Hepatocyte (in vitro differentiated cells): Measurements from ENCODE around the gene WNT5B.

Experiments used
- EZH2 ChIP-seq: fragments of 200-600 bp; sonication (generic); IDR thresholded peaks from 2 replicates; pipeline ENCODE4 v1.6.1; 2016; ENCODE audit warnings: antibody characterized with exemption, mild to moderate bottlenecking, borderline replicate concordance
- TF ChIP-seq, protein P1 (sequence below): fragments of 200-600 bp; sonication (generic); IDR thresholded peaks from 2 replicates; pipeline ENCODE4 v1.5.1; 2016; ENCODE audit warnings: antibody characterized with exemption, mild to moderate bottlenecking; ENCODE audit not compliant: poor library complexity

DNA sequence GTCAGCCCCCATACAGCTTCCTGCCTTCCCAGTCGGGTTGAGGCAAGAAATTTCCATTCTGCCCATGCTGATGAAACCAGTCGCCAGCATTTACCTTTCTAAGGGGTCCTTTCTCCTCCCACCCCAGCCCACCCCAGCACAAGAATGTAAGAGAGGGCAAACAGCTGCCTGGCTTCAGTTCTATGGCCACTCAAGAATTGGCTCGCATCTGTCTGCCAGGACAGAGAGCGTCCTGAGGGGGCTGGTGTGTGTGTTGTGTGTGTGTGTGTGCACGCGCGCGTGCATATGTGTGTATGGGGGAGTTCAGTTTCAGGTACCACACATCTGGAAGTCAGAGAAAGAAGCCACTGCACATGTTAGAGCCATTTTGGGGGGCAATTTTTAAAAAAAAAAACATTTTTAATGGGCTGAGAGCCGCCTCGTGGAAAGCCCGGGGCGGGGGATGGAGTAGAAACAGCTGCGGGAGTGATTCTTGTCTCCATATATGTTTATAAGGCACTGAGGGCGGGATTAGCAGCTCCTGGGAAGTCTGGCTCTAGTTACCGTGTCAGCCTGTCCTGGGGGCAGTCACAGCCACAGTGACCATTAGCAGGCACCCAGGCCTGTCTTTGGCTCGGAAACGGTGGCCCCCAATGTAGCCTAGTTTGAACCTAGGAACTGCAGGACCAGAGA lies at the start of gene WNT5B:
- TF ChIP-seq EZH2 = no peak
- TF ChIP-seq, protein P1, sequence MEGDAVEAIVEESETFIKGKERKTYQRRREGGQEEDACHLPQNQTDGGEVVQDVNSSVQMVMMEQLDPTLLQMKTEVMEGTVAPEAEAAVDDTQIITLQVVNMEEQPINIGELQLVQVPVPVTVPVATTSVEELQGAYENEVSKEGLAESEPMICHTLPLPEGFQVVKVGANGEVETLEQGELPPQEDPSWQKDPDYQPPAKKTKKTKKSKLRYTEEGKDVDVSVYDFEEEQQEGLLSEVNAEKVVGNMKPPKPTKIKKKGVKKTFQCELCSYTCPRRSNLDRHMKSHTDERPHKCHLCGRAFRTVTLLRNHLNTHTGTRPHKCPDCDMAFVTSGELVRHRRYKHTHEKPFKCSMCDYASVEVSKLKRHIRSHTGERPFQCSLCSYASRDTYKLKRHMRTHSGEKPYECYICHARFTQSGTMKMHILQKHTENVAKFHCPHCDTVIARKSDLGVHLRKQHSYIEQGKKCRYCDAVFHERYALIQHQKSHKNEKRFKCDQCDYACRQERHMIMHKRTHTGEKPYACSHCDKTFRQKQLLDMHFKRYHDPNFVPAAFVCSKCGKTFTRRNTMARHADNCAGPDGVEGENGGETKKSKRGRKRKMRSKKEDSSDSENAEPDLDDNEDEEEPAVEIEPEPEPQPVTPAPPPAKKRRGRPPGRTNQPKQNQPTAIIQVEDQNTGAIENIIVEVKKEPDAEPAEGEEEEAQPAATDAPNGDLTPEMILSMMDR = no peak
